Measurements from ENCODE around the gene CDKAL1. TPM values are rescaled to one million over a fixed set of nuclear protein-coding genes. Genes with fewer than 3 reads are reported as not detected.

The CDKAL1 gene
- total and polyA plus RNA-seq, 4 donors, result 3.0 to 21.7 (median 9.4) TPM

GRCh38 chr6:20698675-20699074 is 164.4 kb downstream of the CDKAL1 start:
- Histone ChIP-seq H3K9me3 (ENCODE audit: control insufficient read depth, low read length) (no peaks in the 10 kb centered on the region), H3K27me3 (ENCODE audit: control insufficient read depth in 1 of 2, insufficient read depth in 2 of 2, low read length in 1 of 2) (no peaks in the 10 kb centered on the region), H3K36me3 (ENCODE audit: control insufficient read depth in 1 of 2, insufficient read depth in 2 of 2, low read length in 1 of 2) (no peaks in the 10 kb centered on the region), H3K27ac (ENCODE audit: low read depth in 1 of 2, low read length in 2 of 2) (no peak overlapping the region), H3K4me3 (ENCODE audit: low read length in 2 of 2) (no peak overlapping the region), H3K4me1 (ENCODE audit: control insufficient read depth in 1 of 2, insufficient read depth in 2 of 2, low read length in 2 of 2) (no peaks in the 10 kb centered on the region)
- ATAC-seq (ENCODE audit: low FRiP score) (no peak), DNase-seq (no peak)
- intact Hi-C loops (cut with DNase I), result no loop called here
- 93 to 95% methylated on average over 1 of the region's 1 CpG for WGBS, 2 donors

- no peak overlapping the region for H3K4me3 ChIP-seq (ENCODE audit: low read length in 2 of 2)
- no peak overlapping the region for H3K27ac ChIP-seq (ENCODE audit: low read depth in 1 of 2, low read length in 2 of 2)
- DNase-seq (no peak), ATAC-seq (ENCODE audit: low FRiP score) (no peak)
- 97 to 99% methylated on average over 4 of the region's 4 CpGs for WGBS, 2 donors
- H3K36me3 ChIP-seq (ENCODE audit: control insufficient read depth in 1 of 2, insufficient read depth in 2 of 2, low read length in 1 of 2), result no peaks in the 10 kb centered on the region
- no peaks in the 10 kb centered on the region for H3K9me3 ChIP-seq (ENCODE audit: control insufficient read depth, low read length)
- H3K27me3 ChIP-seq (ENCODE audit: control insufficient read depth in 1 of 2, insufficient read depth in 2 of 2, low read length in 1 of 2), result no peaks in the 10 kb centered on the region
- intact Hi-C loops (cut with DNase I), result no loop called here
- H3K4me1 ChIP-seq (ENCODE audit: control insufficient read depth in 1 of 2, insufficient read depth in 2 of 2, low read length in 2 of 2), result no peaks in the 10 kb centered on the region
These were observed 165.1 kb downstream of the CDKAL1 start for GRCh38 chr6:20699402-20699801.

GRCh38 chr6:20700375-20700774 is 166.1 kb downstream of the CDKAL1 start:
- intact Hi-C loops (cut with DNase I), result no loop called here

GRCh38 chr6:20702366-20702765 is 168.1 kb downstream of the CDKAL1 start:
- Histone ChIP-seq H3K27me3 (ENCODE audit: control insufficient read depth in 1 of 2, insufficient read depth in 2 of 2, low read length in 1 of 2) (no peaks in the 10 kb centered on the region), H3K4me3 (ENCODE audit: low read length in 2 of 2) (no peak overlapping the region), H3K4me1 (ENCODE audit: control insufficient read depth in 1 of 2, insufficient read depth in 2 of 2, low read length in 2 of 2) (no peaks in the 10 kb centered on the region), H3K27ac (ENCODE audit: low read depth in 1 of 2, low read length in 2 of 2) (no peak overlapping the region), H3K36me3 (ENCODE audit: control insufficient read depth in 1 of 2, insufficient read depth in 2 of 2, low read length in 1 of 2) (no peaks in the 10 kb centered on the region), H3K9me3 (ENCODE audit: control insufficient read depth, low read length) (no peaks in the 10 kb centered on the region)
- DNase-seq, result no peak
- no peak for ATAC-seq (ENCODE audit: low FRiP score)
- intact Hi-C loops (cut with DNase I), result no loop called here
- WGBS, 2 donors, result 98% methylated on average over 13 of the region's 13 CpGs

More at GRCh38 chr6:20700375-20700774, 166.1 kb downstream of the CDKAL1 start:
- H3K27ac ChIP-seq (ENCODE audit: low read depth in 1 of 2, low read length in 2 of 2), result no peak overlapping the region
- no peaks in the 10 kb centered on the region for H3K4me1 ChIP-seq (ENCODE audit: control insufficient read depth in 1 of 2, insufficient read depth in 2 of 2, low read length in 2 of 2)
- no peak overlapping the region for H3K4me3 ChIP-seq (ENCODE audit: low read length in 2 of 2)
- no peaks in the 10 kb centered on the region for H3K27me3 ChIP-seq (ENCODE audit: control insufficient read depth in 1 of 2, insufficient read depth in 2 of 2, low read length in 1 of 2)
- ATAC-seq (ENCODE audit: low FRiP score) (no peak), DNase-seq (no peak)
- no peaks in the 10 kb centered on the region for H3K36me3 ChIP-seq (ENCODE audit: control insufficient read depth in 1 of 2, insufficient read depth in 2 of 2, low read length in 1 of 2)
- no peaks in the 10 kb centered on the region for H3K9me3 ChIP-seq (ENCODE audit: control insufficient read depth, low read length)

GRCh38 chr6:20703049-20703448 is 168.8 kb downstream of the CDKAL1 start:
- WGBS, 2 donors, result 92% methylated on average over 3 of the region's 3 CpGs
- no peaks in the 10 kb centered on the region for H3K27me3 ChIP-seq (ENCODE audit: control insufficient read depth in 1 of 2, insufficient read depth in 2 of 2, low read length in 1 of 2)
- H3K4me1 ChIP-seq (ENCODE audit: control insufficient read depth in 1 of 2, insufficient read depth in 2 of 2, low read length in 2 of 2), result no peaks in the 10 kb centered on the region
- intact Hi-C loops (cut with DNase I), result no loop called here
- H3K4me3 ChIP-seq (ENCODE audit: low read length in 2 of 2), result no peak overlapping the region
- no peak overlapping the region for H3K27ac ChIP-seq (ENCODE audit: low read depth in 1 of 2, low read length in 2 of 2)
- H3K36me3 ChIP-seq (ENCODE audit: control insufficient read depth in 1 of 2, insufficient read depth in 2 of 2, low read length in 1 of 2), result no peaks in the 10 kb centered on the region
- DNase-seq (no peak), ATAC-seq (ENCODE audit: low FRiP score) (no peak)
- no peaks in the 10 kb centered on the region for H3K9me3 ChIP-seq (ENCODE audit: control insufficient read depth, low read length)

GRCh38 chr6:20704325-20705025 is 170.2 kb downstream of the CDKAL1 start:
- H3K4me1 ChIP-seq (ENCODE audit: control insufficient read depth in 1 of 2, insufficient read depth in 2 of 2, low read length in 2 of 2), result no peaks in the 10 kb centered on the region
- ATAC-seq (ENCODE audit: low FRiP score), result no peak
- H3K4me3 ChIP-seq (ENCODE audit: low read length in 2 of 2), result no peak overlapping the region
- no peak for DNase-seq
- WGBS, 2 donors, result 95 to 96% methylated on average over 2 of the region's 2 CpGs
- no peak overlapping the region for H3K27ac ChIP-seq (ENCODE audit: low read depth in 1 of 2, low read length in 2 of 2)
- intact Hi-C loops (cut with DNase I), result no loop called here
- H3K9me3 ChIP-seq (ENCODE audit: control insufficient read depth, low read length), result no peaks in the 10 kb centered on the region
- H3K36me3 ChIP-seq (ENCODE audit: control insufficient read depth in 1 of 2, insufficient read depth in 2 of 2, low read length in 1 of 2), result no peaks in the 10 kb centered on the region
- no peaks in the 10 kb centered on the region for H3K27me3 ChIP-seq (ENCODE audit: control insufficient read depth in 1 of 2, insufficient read depth in 2 of 2, low read length in 1 of 2)

- Histone ChIP-seq H3K27ac (ENCODE audit: low read depth in 1 of 2, low read length in 2 of 2) (no peak overlapping the region), H3K4me3 (ENCODE audit: low read length in 2 of 2) (no peak overlapping the region), H3K36me3 (ENCODE audit: control insufficient read depth in 1 of 2, insufficient read depth in 2 of 2, low read length in 1 of 2) (no peaks in the 10 kb centered on the region), H3K9me3 (ENCODE audit: control insufficient read depth, low read length) (no peaks in the 10 kb centered on the region), H3K4me1 (ENCODE audit: control insufficient read depth in 1 of 2, insufficient read depth in 2 of 2, low read length in 2 of 2) (no peaks in the 10 kb centered on the region), H3K27me3 (ENCODE audit: control insufficient read depth in 1 of 2, insufficient read depth in 2 of 2, low read length in 1 of 2) (no peaks in the 10 kb centered on the region)
- intact Hi-C loops (cut with DNase I), result no loop called here
- ATAC-seq (ENCODE audit: low FRiP score) (no peak), DNase-seq (no peak)
- 76 to 81% methylated on average over 5 of the region's 5 CpGs for WGBS, 2 donors
These were observed 171.5 kb downstream of the CDKAL1 start for GRCh38 chr6:20705741-20706140.

- no peak for ATAC-seq (ENCODE audit: low FRiP score)
- 97 to 100% methylated on average over 1 of the region's 1 CpG for WGBS, 2 donors
These were observed 172.1 kb downstream of the CDKAL1 start for GRCh38 chr6:20706238-20706938.

GRCh38 chr6:20706939-20707485 is 172.8 kb downstream of the CDKAL1 start:
- H3K36me3 ChIP-seq (ENCODE audit: control insufficient read depth in 1 of 2, insufficient read depth in 2 of 2, low read length in 1 of 2), result no peaks in the 10 kb centered on the region
- DNase-seq (no peak), ATAC-seq (ENCODE audit: low FRiP score) (no peak)
- H3K9me3 ChIP-seq (ENCODE audit: control insufficient read depth, low read length), result no peaks in the 10 kb centered on the region
- H3K4me1 ChIP-seq (ENCODE audit: control insufficient read depth in 1 of 2, insufficient read depth in 2 of 2, low read length in 2 of 2), result no peaks in the 10 kb centered on the region
- 88 to 92% methylated on average over 2 of the region's 2 CpGs for WGBS, 2 donors
- no peak overlapping the region for H3K27ac ChIP-seq (ENCODE audit: low read depth in 1 of 2, low read length in 2 of 2)
- H3K27me3 ChIP-seq (ENCODE audit: control insufficient read depth in 1 of 2, insufficient read depth in 2 of 2, low read length in 1 of 2), result no peaks in the 10 kb centered on the region
- no peak overlapping the region for H3K4me3 ChIP-seq (ENCODE audit: low read length in 2 of 2)
- intact Hi-C loops (cut with DNase I), result no loop called here

More at GRCh38 chr6:20706238-20706938, 172.1 kb downstream of the CDKAL1 start:
- no peak for DNase-seq
- H3K36me3 ChIP-seq (ENCODE audit: control insufficient read depth in 1 of 2, insufficient read depth in 2 of 2, low read length in 1 of 2), result no peaks in the 10 kb centered on the region
- intact Hi-C loops (cut with DNase I), result no loop called here
- no peaks in the 10 kb centered on the region for H3K27me3 ChIP-seq (ENCODE audit: control insufficient read depth in 1 of 2, insufficient read depth in 2 of 2, low read length in 1 of 2)
- H3K4me1 ChIP-seq (ENCODE audit: control insufficient read depth in 1 of 2, insufficient read depth in 2 of 2, low read length in 2 of 2), result no peaks in the 10 kb centered on the region
- H3K27ac ChIP-seq (ENCODE audit: low read depth in 1 of 2, low read length in 2 of 2), result no peak overlapping the region
- no peaks in the 10 kb centered on the region for H3K9me3 ChIP-seq (ENCODE audit: control insufficient read depth, low read length)
- H3K4me3 ChIP-seq (ENCODE audit: low read length in 2 of 2), result no peak overlapping the region
